ENCODE measurements around the gene DLGAP4.
A peak's percentile ranks its signal among the peaks of the same experiment; 100 is the strongest.

DLGAP4 gene

GRCh38 chr20:36542516-36543183, 236.5 kb downstream of the DLGAP4 start:
- Mint-ChIP-seq H3K36me3 (no peaks in the 10 kb centered on the region), H3K9me3 (no peaks in the 10 kb centered on the region), H3K4me1 (no peaks in the 10 kb centered on the region), H3K27ac (no peak overlapping the region), H3K4me3 (no peak overlapping the region), H3K27me3 (peaks cover 26% of the 10 kb centered on the region)
- DNase-seq: no peak
- CTCF ChIA-PET: no interaction called here

- no peaks in the 10 kb centered on the region for H3K4me1 Mint-ChIP-seq
- peaks cover 26% of the 10 kb centered on the region for H3K27me3 Mint-ChIP-seq
- no peaks in the 10 kb centered on the region for H3K9me3 Mint-ChIP-seq
- CTCF ChIA-PET: no interaction called here
- H3K36me3 Mint-ChIP-seq: no peaks in the 10 kb centered on the region
- DNase-seq: no peak
- H3K4me3 Mint-ChIP-seq: no peak overlapping the region
- peak overlapping the region; percentile 70 for H3K27ac Mint-ChIP-seq
Observed at GRCh38 chr20:36543184-36544133, 237.3 kb downstream of the DLGAP4 start.

- no peaks in the 10 kb centered on the region for H3K9me3 Mint-ChIP-seq
- H3K27ac Mint-ChIP-seq: no peak overlapping the region
- no peaks in the 10 kb centered on the region for H3K36me3 Mint-ChIP-seq
- no peaks in the 10 kb centered on the region for H3K4me1 Mint-ChIP-seq
- DNase-seq: no peak
- CTCF ChIA-PET: no interaction called here
- H3K4me3 Mint-ChIP-seq: no peak overlapping the region
- peaks cover 26% of the 10 kb centered on the region for H3K27me3 Mint-ChIP-seq
Observed at GRCh38 chr20:36544134-36545018, 238.2 kb downstream of the DLGAP4 start.

- Mint-ChIP-seq H3K27ac (no peak overlapping the region), H3K27me3 (peaks cover 19% of the 10 kb centered on the region), H3K36me3 (no peaks in the 10 kb centered on the region), H3K4me1 (no peaks in the 10 kb centered on the region), H3K4me3 (no peak overlapping the region), H3K9me3 (no peaks in the 10 kb centered on the region)
- no peak for DNase-seq
- CTCF ChIA-PET: no interaction called here
Observed at GRCh38 chr20:36546111-36546736, 240.1 kb downstream of the DLGAP4 start.

GRCh38 chr20:36547186-36548005, 241.3 kb downstream of the DLGAP4 start:
- no peaks in the 10 kb centered on the region for H3K9me3 Mint-ChIP-seq
- CTCF ChIA-PET: interaction anchor here (1.7 kb wide), 1 partner anchor 18 kb away, joined by 3 read pairs; no protein-coding TSS in a partner anchor
- DNase-seq: no peak
- no peaks in the 10 kb centered on the region for H3K4me1 Mint-ChIP-seq
- no peak overlapping the region for H3K4me3 Mint-ChIP-seq
- H3K27me3 Mint-ChIP-seq: peaks cover 9% of the 10 kb centered on the region
- H3K27ac Mint-ChIP-seq: no peak overlapping the region
- no peaks in the 10 kb centered on the region for H3K36me3 Mint-ChIP-seq

- H3K36me3 Mint-ChIP-seq: no peaks in the 10 kb centered on the region
- no peak for DNase-seq
- peaks cover 3% of the 10 kb centered on the region for H3K27me3 Mint-ChIP-seq
- CTCF ChIA-PET: interaction anchor here (1.7 kb wide), 1 partner anchor 17 kb away, joined by 3 read pairs; no protein-coding TSS in a partner anchor
- H3K4me3 Mint-ChIP-seq: no peak overlapping the region
- no peaks in the 10 kb centered on the region for H3K4me1 Mint-ChIP-seq
- no peak overlapping the region for H3K27ac Mint-ChIP-seq
- H3K9me3 Mint-ChIP-seq: no peaks in the 10 kb centered on the region
Observed at GRCh38 chr20:36548006-36548315, 241.8 kb downstream of the DLGAP4 start.

GRCh38 chr20:36548704-36549627, 242.8 kb downstream of the DLGAP4 start:
- Mint-ChIP-seq H3K4me1 (no peaks in the 10 kb centered on the region), H3K36me3 (no peaks in the 10 kb centered on the region), H3K27me3 (no peaks in the 10 kb centered on the region), H3K27ac (no peak overlapping the region), H3K4me3 (no peak overlapping the region), H3K9me3 (no peaks in the 10 kb centered on the region)
- no peak for DNase-seq
- CTCF ChIA-PET: interaction anchor here (0.6 to 1.7 kb wide), 2 partner anchors 16 to 423 kb away, joined by 3 read pairs; no protein-coding TSS in a partner anchor

GRCh38 chr20:36549628-36549941, 243.4 kb downstream of the DLGAP4 start:
- Mint-ChIP-seq H3K4me1 (no peaks in the 10 kb centered on the region), H3K27ac (no peak overlapping the region), H3K36me3 (no peaks in the 10 kb centered on the region), H3K4me3 (no peak overlapping the region), H3K27me3 (no peaks in the 10 kb centered on the region), H3K9me3 (no peaks in the 10 kb centered on the region)
- no peak for DNase-seq
- CTCF ChIA-PET: interaction anchor here (0.6 kb wide), 1 partner anchor 423 kb away, joined by 3 read pairs; no protein-coding TSS in a partner anchor

GRCh38 chr20:36549942-36550789, 244.0 kb downstream of the DLGAP4 start:
- no peaks in the 10 kb centered on the region for H3K9me3 Mint-ChIP-seq
- CTCF ChIA-PET: interaction anchor here (0.6 to 1.0 kb wide), 2 partner anchors 179 to 422 kb away, joined by 3 read pairs; no protein-coding TSS in a partner anchor
- H3K4me1 Mint-ChIP-seq: no peaks in the 10 kb centered on the region
- no peak overlapping the region for H3K4me3 Mint-ChIP-seq
- H3K36me3 Mint-ChIP-seq: no peaks in the 10 kb centered on the region
- DNase-seq: no peak
- H3K27me3 Mint-ChIP-seq: no peaks in the 10 kb centered on the region
- H3K27ac Mint-ChIP-seq: no peak overlapping the region

- no peak for DNase-seq
- Mint-ChIP-seq H3K4me3 (no peak overlapping the region), H3K27ac (no peak overlapping the region), H3K36me3 (no peaks in the 10 kb centered on the region), H3K4me1 (no peaks in the 10 kb centered on the region), H3K27me3 (no peaks in the 10 kb centered on the region), H3K9me3 (no peaks in the 10 kb centered on the region)
- CTCF ChIA-PET: interaction anchor here (0.6 to 1.0 kb wide), 2 partner anchors 178 to 213 kb away, joined by 3 read pairs; no protein-coding TSS in a partner anchor
Observed at GRCh38 chr20:36550790-36551299, 244.7 kb downstream of the DLGAP4 start.

- no peaks in the 10 kb centered on the region for H3K9me3 Mint-ChIP-seq
- DNase-seq: no peak
- no peaks in the 10 kb centered on the region for H3K36me3 Mint-ChIP-seq
- H3K4me1 Mint-ChIP-seq: peaks cover 8% of the 10 kb centered on the region
- CTCF ChIA-PET: no interaction called here
- no peak overlapping the region for H3K27ac Mint-ChIP-seq
- no peak overlapping the region for H3K4me3 Mint-ChIP-seq
- no peaks in the 10 kb centered on the region for H3K27me3 Mint-ChIP-seq
Observed at GRCh38 chr20:36555248-36555647, 249.1 kb downstream of the DLGAP4 start.

All from activated naive CD4-positive, alpha-beta T cell treated with anti-CD3 and anti-CD28 coated beads, Interleukin-2, amount 10 ng/mL, durations not matched to agents 7 days and 5 days (primary cell).